GM19239 (cell line): ENCODE measurements around the gene DHRS7B.
A peak's percentile ranks its signal among the peaks of the same experiment; 100 is the strongest.

Source experiments
- DNase-seq: peaks from one replicate; pipeline ENCODE4 v3.0.0; 2011; ENCODE audit warnings: low spot score; ENCODE audit not compliant: insufficient read length
- FAIRE-seq: peaks from 2 replicates; lab custom pipeline; 2011; peaks lifted over from hg19 to GRCh38; lab: Jason Lieb, UNC

The DHRS7B gene

DNA sequence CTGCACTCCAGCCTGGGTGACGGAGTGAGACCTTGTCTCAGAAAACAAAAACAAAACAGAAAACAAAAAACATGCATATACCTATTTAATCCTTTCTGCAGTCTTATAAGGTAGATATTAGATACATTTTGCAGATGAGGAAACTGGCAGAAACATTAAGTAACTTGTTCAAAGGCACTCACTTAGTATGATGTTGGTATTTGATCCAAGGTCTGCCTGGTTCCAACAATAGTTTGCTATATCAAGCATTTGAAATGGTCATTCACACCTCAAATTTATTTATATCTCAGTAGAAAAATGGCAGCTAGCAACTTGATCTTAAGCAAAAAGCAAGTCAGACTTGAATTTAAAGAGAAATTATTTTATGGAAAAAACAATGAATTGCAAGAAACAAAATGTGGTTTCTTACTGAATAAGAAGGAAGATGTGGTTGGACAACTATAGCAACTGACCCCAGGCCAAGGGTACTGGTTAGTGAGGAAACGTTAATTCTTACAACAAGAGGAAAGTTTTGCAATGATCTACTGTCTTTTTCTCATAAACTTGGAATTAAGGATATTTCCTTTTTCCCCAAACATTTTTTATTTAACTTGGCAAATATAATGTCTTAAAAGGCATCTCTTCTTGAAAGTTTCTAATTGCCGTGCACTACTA, 19.7 kb downstream of the DHRS7B start:
- FAIRE-seq, result peak; percentile 18
- DNase-seq, result no peak

- no peak for FAIRE-seq
Measured at GRCh38 chr17:21149621-21150020, 22.9 kb downstream of the DHRS7B start.

GRCh38 chr17:21152731-21153130, 26.0 kb downstream of the DHRS7B start:
- FAIRE-seq (no peak), DNase-seq (no peak)

More at GRCh38 chr17:21149621-21150020, 22.9 kb downstream of the DHRS7B start:
- no peak for DNase-seq

DNA sequence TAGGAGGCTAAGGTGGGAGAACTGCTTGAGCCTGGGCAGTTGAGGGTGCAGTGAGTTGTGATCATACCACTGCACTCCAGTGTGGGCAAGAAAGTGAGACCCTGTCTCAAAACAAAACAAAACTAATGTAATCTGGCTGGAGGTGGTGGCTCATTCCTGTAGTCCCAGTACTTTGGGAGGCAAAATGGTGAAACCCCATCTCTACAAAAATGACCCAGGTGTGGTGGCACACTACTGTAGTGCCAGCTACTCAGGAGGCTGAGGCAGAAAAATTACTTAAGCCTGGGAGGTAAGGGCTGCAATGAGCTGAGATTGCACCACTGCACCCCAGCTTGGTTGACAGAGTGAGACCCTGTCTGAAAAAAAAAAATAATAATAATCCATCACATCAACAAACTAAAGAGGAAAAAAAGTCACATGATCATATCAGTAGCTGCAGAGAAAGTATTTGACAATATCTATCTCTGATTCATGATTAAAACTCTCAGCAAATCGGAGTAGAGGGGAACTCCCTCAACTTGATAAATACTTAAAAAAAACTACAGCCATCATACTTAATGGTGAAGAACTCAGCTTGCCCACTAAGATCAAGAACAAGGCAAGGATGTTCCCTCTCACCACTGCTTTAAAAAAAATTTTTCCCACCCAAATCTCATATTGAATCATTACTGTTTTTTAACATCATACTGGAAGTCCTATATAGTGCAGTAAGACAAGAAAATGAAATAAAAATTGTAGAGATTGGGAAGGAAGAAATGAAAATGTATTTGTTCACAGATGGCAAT, 31.0 kb downstream of the DHRS7B start:
- DNase-seq, result no peak
- no peak for FAIRE-seq

DNA sequence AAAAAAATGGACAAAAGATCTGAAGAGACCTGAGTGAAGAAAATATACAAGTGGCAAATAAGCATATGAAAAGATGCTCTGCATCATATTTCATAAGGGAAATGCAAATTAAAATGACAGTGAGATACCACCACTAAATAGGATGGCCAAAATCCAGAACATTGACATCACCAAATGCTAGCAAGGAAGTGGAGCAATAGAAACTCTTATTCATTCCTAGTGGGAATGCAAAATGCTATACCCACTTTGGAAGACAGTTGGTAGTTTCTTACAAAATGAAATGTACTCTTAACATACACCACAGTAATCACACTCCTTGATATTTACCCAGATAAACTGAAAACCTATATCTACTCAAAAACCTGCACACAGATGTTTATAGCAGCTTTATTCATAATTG, 33.6 kb downstream of the DHRS7B start:
- FAIRE-seq, result no peak
- DNase-seq, result no peak

DNA sequence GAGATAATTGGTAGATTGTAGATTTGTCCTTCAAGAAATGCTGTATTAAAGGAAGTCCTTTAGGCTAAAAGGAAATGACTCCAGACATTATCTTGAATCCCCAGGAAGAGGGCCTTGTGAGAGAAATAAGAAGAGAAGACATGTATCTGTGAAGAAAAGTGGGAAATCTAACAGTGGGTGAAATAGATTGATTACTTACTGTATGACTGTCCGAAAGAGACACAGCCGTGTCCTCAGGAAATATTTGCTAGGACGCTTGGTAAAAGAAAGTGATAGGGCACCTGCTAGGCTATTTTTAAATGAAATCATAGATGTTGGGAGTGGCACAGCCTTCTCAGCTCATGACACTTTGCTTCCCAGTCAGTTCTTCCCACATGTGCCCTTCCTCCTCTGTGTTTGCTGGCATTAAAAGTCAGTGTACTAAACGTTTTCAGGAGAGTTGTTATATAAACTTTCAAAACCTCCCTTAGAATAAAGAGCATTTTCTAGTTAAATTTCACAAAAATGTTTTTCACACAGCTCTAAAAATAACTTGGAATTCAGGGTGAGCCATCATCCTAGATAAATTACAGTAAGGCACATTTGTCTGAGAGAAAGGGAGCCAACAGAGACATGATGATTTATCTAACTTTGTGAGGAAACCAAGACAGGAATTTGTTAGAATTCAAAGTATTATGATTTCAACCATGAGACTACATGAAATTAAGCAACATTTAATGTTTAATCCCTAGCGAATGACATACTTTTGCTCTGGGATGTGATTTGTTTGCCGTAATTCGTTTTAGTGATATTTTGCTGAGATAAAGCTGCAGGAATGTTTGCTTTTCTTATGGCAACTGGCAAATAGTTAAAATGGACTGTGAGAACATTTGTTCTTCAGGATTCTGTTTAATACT, 35.0 kb downstream of the DHRS7B start:
- FAIRE-seq (no peak), DNase-seq (no peak)

DNA sequence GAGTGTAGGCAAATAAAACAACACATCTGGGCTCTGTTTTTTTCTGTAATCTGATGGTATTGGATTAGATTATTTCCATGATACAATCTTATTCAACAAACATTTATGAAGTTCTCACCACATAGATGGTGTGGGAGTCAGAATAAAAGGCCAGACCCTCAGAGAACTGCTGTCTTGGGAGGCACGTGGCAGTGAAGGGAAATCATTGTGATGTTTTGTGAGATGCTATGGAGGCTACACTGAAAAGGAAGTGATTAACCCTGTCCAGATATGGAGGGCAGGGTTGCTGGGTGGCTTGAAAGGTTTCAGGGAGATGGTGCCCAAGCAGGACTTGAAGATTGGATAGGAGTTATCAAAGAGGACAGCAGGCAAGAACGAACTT, 35.6 kb downstream of the DHRS7B start:
- no peak for FAIRE-seq
- DNase-seq, result no peak

DNA sequence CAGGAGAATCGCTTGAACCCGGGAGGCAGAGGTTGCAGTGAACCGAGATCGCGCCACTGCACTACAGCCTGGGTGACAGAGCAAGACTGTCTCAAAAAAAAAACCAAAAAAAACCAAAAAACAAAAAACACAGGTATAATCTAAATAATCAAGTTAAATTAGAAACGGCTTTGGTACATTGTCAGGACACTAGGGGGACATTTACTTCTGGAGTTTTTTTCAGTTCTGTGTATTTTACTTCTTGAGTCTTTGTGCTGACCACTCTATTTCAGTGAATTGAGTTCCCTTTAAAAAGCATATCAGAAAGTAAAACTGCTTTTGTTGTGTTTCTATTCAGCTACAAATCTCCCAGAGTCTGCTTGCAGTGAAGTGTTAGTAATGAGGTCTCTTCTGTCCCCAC, 36.3 kb downstream of the DHRS7B start:
- FAIRE-seq (no peak), DNase-seq (no peak)

DNA sequence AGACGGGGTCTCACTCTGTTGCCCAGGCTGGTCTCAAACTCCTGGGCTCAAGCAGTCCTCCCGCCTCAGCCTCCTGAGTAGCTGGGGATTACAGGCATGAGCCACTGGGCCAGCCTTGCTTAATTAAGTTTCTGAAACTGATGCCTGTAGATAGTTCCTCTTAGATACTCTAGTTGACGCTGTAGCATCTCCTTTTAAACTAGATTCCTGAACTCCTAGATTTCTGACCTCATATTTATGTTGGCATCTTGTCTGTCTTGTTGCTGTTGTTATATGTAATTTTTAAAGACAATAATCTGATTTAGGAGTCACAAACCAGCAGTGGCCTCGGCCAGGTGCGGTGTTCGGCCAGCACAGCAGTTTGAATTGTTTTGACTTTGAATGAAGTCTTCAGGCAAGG, 37.5 kb downstream of the DHRS7B start:
- FAIRE-seq (no peak), DNase-seq (no peak)

GRCh38 chr17:21164620-21165019, 37.9 kb downstream of the DHRS7B start:
- DNase-seq (no peak), FAIRE-seq (no peak)

GRCh38 chr17:21165922-21166594, 39.3 kb downstream of the DHRS7B start:
- no peak for DNase-seq
- FAIRE-seq, result no peak

DNA sequence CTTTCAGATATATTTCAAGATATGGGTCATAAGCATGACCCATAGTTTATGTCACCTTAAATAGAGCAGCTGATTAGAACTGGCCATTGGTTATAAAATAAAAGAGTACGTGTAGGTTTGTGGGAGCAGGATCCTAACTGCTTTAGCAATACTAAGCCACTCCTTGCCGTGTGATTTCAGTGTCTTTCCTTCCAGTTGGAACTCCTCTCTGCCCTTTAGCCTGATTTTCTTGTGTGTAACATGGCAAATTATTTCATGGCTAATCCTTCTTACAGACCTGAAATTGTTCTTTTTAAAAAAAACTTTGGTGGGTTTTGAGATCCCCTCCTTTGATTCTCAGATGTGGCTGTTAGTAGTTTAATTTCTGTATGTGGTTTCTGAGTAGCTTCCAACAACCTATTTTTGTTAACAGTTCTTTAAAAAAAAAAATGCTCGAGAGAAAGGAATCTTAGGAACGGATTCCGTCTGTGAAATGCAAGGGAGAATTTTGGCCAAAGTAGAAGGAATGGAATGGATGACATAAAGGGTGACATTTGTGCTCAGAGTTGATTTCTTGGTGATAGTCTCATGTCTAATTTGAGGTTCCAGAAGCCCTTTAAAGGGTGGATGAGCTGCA, 39.9 kb downstream of the DHRS7B start:
- DNase-seq, result no peak
- no peak for FAIRE-seq

- DNase-seq (no peak), FAIRE-seq (no peak)
Measured at GRCh38 chr17:21167303-21167702, 40.5 kb downstream of the DHRS7B start.

DNA sequence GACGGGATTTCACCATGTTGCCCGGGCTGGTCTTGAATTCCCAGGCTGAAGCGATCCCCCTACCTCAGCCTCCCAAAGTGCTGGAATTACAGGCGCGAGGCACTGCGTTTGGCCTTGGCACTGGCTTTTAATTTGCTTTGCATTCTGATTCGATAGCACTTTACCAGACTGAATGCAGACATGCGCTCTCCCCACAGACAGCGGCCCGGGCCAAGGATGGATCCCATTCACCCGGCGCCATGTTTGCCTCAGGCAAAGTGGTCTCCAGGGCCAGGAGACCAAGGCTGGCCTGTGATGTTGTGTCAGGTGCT, 41.7 kb downstream of the DHRS7B start:
- no peak for DNase-seq
- FAIRE-seq, result no peak

DNA sequence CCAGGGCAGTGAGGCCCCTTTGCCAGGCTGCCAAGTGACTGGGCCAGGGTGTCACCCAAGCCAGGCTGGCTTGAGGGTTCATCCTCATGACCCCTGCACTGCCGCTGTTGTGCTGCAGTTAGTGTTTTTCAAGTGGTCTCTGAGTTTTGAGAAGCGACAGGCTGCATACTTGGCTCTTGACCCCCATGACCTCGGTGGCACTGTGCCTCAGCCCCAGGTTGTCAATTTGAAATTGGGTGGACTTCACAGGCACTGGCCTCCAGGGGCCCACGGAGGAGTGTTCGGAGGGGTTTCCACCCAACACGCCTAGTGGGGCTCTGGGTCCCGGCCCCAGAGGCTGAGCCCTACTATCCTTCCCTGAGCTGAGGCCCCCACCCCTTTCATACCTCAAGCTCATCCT, 42.7 kb downstream of the DHRS7B start:
- DNase-seq (no peak), FAIRE-seq (no peak)

GRCh38 chr17:21170809-21171208, 44.0 kb downstream of the DHRS7B start:
- DNase-seq, result no peak
- FAIRE-seq, result no peak

GRCh38 chr17:21171309-21171922, 44.7 kb downstream of the DHRS7B start:
- peak; percentile 80 for FAIRE-seq

GRCh38 chr17:21171970-21172510, 45.3 kb downstream of the DHRS7B start:
- DNase-seq (no peak), FAIRE-seq (no peak)

More at GRCh38 chr17:21171309-21171922, 44.7 kb downstream of the DHRS7B start:
- peak; percentile 69 for DNase-seq

DNA sequence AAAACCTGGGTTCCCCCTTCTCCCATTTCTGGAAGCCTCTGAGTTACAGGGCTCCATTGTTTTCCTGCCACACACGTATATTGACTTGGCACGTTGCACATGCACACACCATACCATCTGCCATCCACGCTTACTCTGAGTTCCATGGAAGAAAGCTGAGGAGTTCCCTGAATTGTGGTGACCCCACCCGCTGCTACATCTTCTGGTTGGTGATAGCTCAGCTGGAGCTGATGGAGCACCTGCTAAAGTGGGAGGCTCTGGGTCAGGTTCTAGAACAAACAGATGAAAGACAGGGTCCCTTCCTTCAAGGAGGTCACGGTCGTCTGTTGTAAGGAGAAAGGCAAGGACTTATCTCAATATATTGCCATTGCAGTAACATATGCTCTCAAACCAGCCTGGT, 46.1 kb downstream of the DHRS7B start:
- FAIRE-seq (no peak), DNase-seq (no peak)
